Neuronal stem cell (in vitro differentiated cells): Measurements from ENCODE around the gene FLT3LG.

ENCODE experiments used
- DNase-seq: peaks from one replicate; pipeline ENCODE4 v3.0.0-alpha.2; 2013; ENCODE audit warnings: low spot score
- H2AFZ ChIP-seq: one replicate; pipeline ENCODE4 v1.6.1; 2013; ENCODE audit warnings: mild to moderate bottlenecking, low read length, inconsistent platforms
- H2AK5ac ChIP-seq: 2 replicates; pipeline ENCODE4 v1.6.1; 2013; ENCODE audit warnings: low read depth, mild to moderate bottlenecking, inconsistent platforms, low read length, moderate library complexity, mixed read lengths
- H2BK120ac ChIP-seq: 2 replicates; pipeline ENCODE4 v1.6.1; 2013; ENCODE audit warnings: low read depth, mild to moderate bottlenecking, inconsistent platforms, low read length, moderate library complexity, mixed read lengths
- H2BK12ac ChIP-seq: one replicate; pipeline ENCODE4 v1.6.1; 2013; ENCODE audit warnings: low read length, inconsistent platforms
- H2BK15ac ChIP-seq: 2 replicates; pipeline ENCODE4 v1.6.1; 2013; ENCODE audit warnings: mild to moderate bottlenecking, low read length, inconsistent platforms, mixed read lengths
- H2BK5ac ChIP-seq: one replicate; pipeline ENCODE4 v1.6.1; 2013; ENCODE audit warnings: inconsistent platforms, mild to moderate bottlenecking, low read length, moderate library complexity
- H3K14ac ChIP-seq: one replicate; pipeline ENCODE4 v1.6.1; 2013; ENCODE audit warnings: low read length, inconsistent platforms
- H3K18ac ChIP-seq: 2 replicates; pipeline ENCODE4 v1.6.1; 2013; ENCODE audit warnings: low read length, inconsistent platforms
- H3K23ac ChIP-seq: 2 replicates; pipeline ENCODE4 v1.6.1; 2013; ENCODE audit warnings: low read depth, mild to moderate bottlenecking, mixed read lengths, low read length, inconsistent platforms; ENCODE audit not compliant: poor library complexity
- H3K27ac ChIP-seq: replicated peaks from 3 replicates; pipeline ENCODE4 v1.5.1; 2013; ENCODE audit warnings: low read length, inconsistent platforms
- H3K27me3 ChIP-seq, 3 experiments: 2 replicates each; pipeline ENCODE4 v1.6.1; 2013; ENCODE audit warnings: low read length in 3 of 3, mild to moderate bottlenecking in 2 of 3, inconsistent platforms in 1 of 3, low read depth in 1 of 3, mixed read lengths in 1 of 3, moderate library complexity in 1 of 3; ENCODE audit not compliant: control insufficient read depth in 3 of 3, insufficient read depth in 3 of 3
- H3K36me3 ChIP-seq, 2 donors: replicated peaks in 1 of 2; 2 replicates each; pipeline ENCODE4 v1.6.1; 2013; ENCODE audit warnings: low read length in 2 of 2; ENCODE audit not compliant: control insufficient read depth in 2 of 2, insufficient read depth in 2 of 2
- H3K4ac ChIP-seq: 2 replicates; pipeline ENCODE4 v1.6.1; 2013; ENCODE audit warnings: inconsistent platforms, mild to moderate bottlenecking, low read length, moderate library complexity
- H3K4me1 ChIP-seq, 2 donors: 1 replicate in 1 of 2; 2 replicates in 1 of 2; pipeline ENCODE4 v1.6.1; 2013; ENCODE audit warnings: low read length in 2 of 2, low read depth in 1 of 2; ENCODE audit not compliant: control insufficient read depth in 2 of 2, insufficient read depth in 1 of 2
- H3K4me2 ChIP-seq: one replicate; pipeline ENCODE4 v1.6.1; 2013; ENCODE audit warnings: mild to moderate bottlenecking, low read length, inconsistent platforms; ENCODE audit not compliant: insufficient read depth, poor library complexity, severe bottlenecking
- H3K4me3 ChIP-seq, 2 donors: 2 replicates each; pipeline ENCODE4 v1.5.1; 2013; ENCODE audit warnings: low read length in 2 of 2, mild to moderate bottlenecking in 2 of 2, inconsistent platforms in 1 of 2, moderate library complexity in 1 of 2
- H3K79me1 ChIP-seq: one replicate; pipeline ENCODE4 v1.6.1; 2013; ENCODE audit warnings: low read depth, mild to moderate bottlenecking, inconsistent platforms, low read length, moderate library complexity
- H3K9ac ChIP-seq: one replicate; pipeline ENCODE4 v1.6.1; 2013; ENCODE audit warnings: mild to moderate bottlenecking, low read depth, low read length, inconsistent platforms; ENCODE audit not compliant: poor library complexity
- H3K9me3 ChIP-seq, 2 donors: replicated peaks in 1 of 2; 2 replicates each; pipeline versions ENCODE3 to v1.6.1; 2013; ENCODE audit warnings: low read length in 2 of 2, mild to moderate bottlenecking in 2 of 2, inconsistent platforms in 1 of 2, low read depth in 1 of 2, mixed read lengths in 1 of 2, moderate library complexity in 1 of 2; ENCODE audit not compliant: control insufficient read depth in 2 of 2, insufficient read depth in 1 of 2
- H4K8ac ChIP-seq: one replicate; pipeline ENCODE4 v1.6.1; 2013; ENCODE audit warnings: low read depth, mild to moderate bottlenecking, inconsistent platforms, low read length, moderate library complexity
- H4K91ac ChIP-seq: one replicate; pipeline ENCODE4 v1.6.1; 2013; ENCODE audit warnings: low read length, low read depth, mild to moderate bottlenecking, inconsistent platforms; ENCODE audit not compliant: poor library complexity
- WGBS, 2 donors: extraction: QIAGEN DNeasy Blood & Tissue Kit; methylation state at CpG; one replicate each; pipeline ENCODE4 v1.1.7; 2013; ENCODE audit warnings: missing lambda C conversion rate in 2 of 2, mixed read lengths in 1 of 2; ENCODE audit not compliant: insufficient read length in 2 of 2, insufficient replicate concordance in 1 of 2; ENCODE audit errors: extremely low coverage in 2 of 2; 5-methylcytosine and 5-hydroxymethylcytosine counted together

Gene FLT3LG

GRCh38 chr19:49432141-49433073 is 41.6 kb upstream of the FLT3LG start:
- no peaks in the 10 kb centered on the region for H3K36me3 ChIP-seq
- peak overlapping the region; percentile 49 for H2BK15ac ChIP-seq
- peaks cover 12 to 13% of the 10 kb centered on the region in 2 donors for H3K9me3 ChIP-seq
- H3K79me1 ChIP-seq: peaks cover 2% of the 10 kb centered on the region
- H4K8ac ChIP-seq: peak overlapping the region; percentile 17
- H2BK5ac ChIP-seq: no peak overlapping the region
- no peak overlapping the region for H2AFZ ChIP-seq
- peak overlapping the region; percentile 76 for H3K18ac ChIP-seq
- H3K4me2 ChIP-seq: no peak overlapping the region
- H3K27ac ChIP-seq: no peak overlapping the region
- H3K14ac ChIP-seq: peak overlapping the region; percentile 82
- no peak overlapping the region for H3K4me3 ChIP-seq
- no CpG with 5 or more reads among the region's 63 CpGs for WGBS, 2 donors
- H3K27me3 ChIP-seq: peaks cover 10 to 94% (median 53%) of the 10 kb centered on the region in 3 experiments
- peak overlapping the region; percentile 84 for H3K4ac ChIP-seq
- H3K4me1 ChIP-seq: peaks cover 20 to 21% of the 10 kb centered on the region in 2 donors
- H3K9ac ChIP-seq: no peak overlapping the region
- DNase-seq: no peak
- H3K23ac ChIP-seq: peak overlapping the region; percentile 65
- peak overlapping the region; percentile 86 for H2AK5ac ChIP-seq
- no peak overlapping the region for H4K91ac ChIP-seq
- H2BK12ac ChIP-seq: peak overlapping the region; percentile 73
- H2BK120ac ChIP-seq: no peak overlapping the region

DNA sequence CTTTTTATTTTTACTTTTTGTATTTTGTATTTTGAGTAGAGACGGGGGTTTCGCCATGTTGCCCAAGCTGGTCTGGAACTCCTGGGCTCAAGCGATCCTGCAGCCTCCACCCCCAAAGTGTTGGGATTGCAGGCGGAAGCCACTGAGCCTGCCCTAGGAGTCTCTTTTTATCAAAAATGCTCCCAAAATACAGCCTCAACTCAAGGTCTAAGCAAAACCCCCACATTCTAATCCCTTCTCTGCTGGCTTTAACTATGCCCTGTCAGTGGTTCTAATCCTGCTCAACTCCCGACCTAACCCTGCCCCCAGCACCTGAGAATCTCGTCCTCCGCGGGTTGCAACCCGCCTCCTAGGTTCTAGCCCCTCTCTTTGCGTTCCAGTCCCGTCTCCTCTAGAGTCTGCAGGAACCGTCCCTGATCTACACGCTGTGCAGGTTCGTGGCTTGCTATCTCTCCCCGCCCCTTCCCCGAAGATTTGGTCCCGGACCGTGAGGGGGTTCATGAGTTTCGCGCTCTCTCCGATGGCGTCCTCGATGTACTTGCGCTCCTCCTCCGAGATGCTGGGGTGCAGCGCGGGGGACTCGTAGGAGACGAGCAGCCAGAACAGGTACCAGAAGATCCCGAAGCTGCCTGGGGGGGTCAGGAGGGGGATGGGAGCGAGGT is 40.6 kb upstream of the FLT3LG start:
- Histone ChIP-seq H3K4me2 (no peak overlapping the region), H2BK12ac (no peak overlapping the region), H3K18ac (no peak overlapping the region), H3K4me3 (no peak overlapping the region), H3K4me1 (peaks cover 16% of the 10 kb centered on the region in 2 donors), H3K79me1 (peaks cover 2% of the 10 kb centered on the region), H3K4ac (no peak overlapping the region), H3K27ac (no peak overlapping the region), H2AFZ (no peak overlapping the region), H2BK15ac (peak overlapping the region; percentile 15), H3K23ac (peak overlapping the region; percentile 8), H3K9me3 (peaks cover 12 to 13% of the 10 kb centered on the region in 2 donors), H3K14ac (no peak overlapping the region), H4K91ac (no peak overlapping the region), H3K27me3 (peaks cover 11 to 95% (median 54%) of the 10 kb centered on the region in 3 experiments), H3K9ac (no peak overlapping the region), H4K8ac (no peak overlapping the region), H3K36me3 (no peaks in the 10 kb centered on the region), H2BK120ac (no peak overlapping the region), H2BK5ac (no peak overlapping the region), H2AK5ac (peak overlapping the region; percentile 78)
- no peak for DNase-seq
- WGBS, 2 donors: no CpG with 5 or more reads among the region's 31 CpGs

GRCh38 chr19:49434907-49435583 is 39.0 kb upstream of the FLT3LG start:
- no peak overlapping the region for H3K27ac ChIP-seq
- H2BK15ac ChIP-seq: peak overlapping the region; percentile 28
- H2AFZ ChIP-seq: no peak overlapping the region
- H3K4me3 ChIP-seq: no peak overlapping the region
- no peak for DNase-seq
- H2AK5ac ChIP-seq: peak overlapping the region; percentile 98
- H3K18ac ChIP-seq: peak overlapping the region; percentile 7
- no peak overlapping the region for H3K14ac ChIP-seq
- H4K8ac ChIP-seq: no peak overlapping the region
- peaks cover 12 to 13% of the 10 kb centered on the region in 2 donors for H3K9me3 ChIP-seq
- H2BK12ac ChIP-seq: no peak overlapping the region
- no peak overlapping the region for H3K23ac ChIP-seq
- no peak overlapping the region for H4K91ac ChIP-seq
- peaks cover 3 to 12% of the 10 kb centered on the region in 2 donors for H3K4me1 ChIP-seq
- H3K4me2 ChIP-seq: no peak overlapping the region
- WGBS, 2 donors: no CpG with 5 or more reads among the region's 18 CpGs
- H3K36me3 ChIP-seq: no peaks in the 10 kb centered on the region
- no peak overlapping the region for H2BK120ac ChIP-seq
- H3K9ac ChIP-seq: no peak overlapping the region
- H2BK5ac ChIP-seq: no peak overlapping the region
- H3K4ac ChIP-seq: no peak overlapping the region
- H3K27me3 ChIP-seq: peaks cover 11 to 98% (median 66%) of the 10 kb centered on the region in 3 experiments
- H3K79me1 ChIP-seq: no peaks in the 10 kb centered on the region
